HG03432 (cell line): ENCODE measurements around the gene RNF40.
"Not testable (repeated sequence)": the region's sequence is repeated elsewhere in the genome, so short reads cannot be mapped to it uniquely, and the experiment has no call there.

ENCODE experiments used
- ATAC-seq: cut with Tn5 transposase; IDR thresholded peaks from one replicate; pipeline ENCODE4 v1.9.1; 2021; ENCODE audit warnings: mild to moderate bottlenecking, moderate library complexity; ENCODE audit not compliant: unreplicated experiment

Gene RNF40

DNA sequence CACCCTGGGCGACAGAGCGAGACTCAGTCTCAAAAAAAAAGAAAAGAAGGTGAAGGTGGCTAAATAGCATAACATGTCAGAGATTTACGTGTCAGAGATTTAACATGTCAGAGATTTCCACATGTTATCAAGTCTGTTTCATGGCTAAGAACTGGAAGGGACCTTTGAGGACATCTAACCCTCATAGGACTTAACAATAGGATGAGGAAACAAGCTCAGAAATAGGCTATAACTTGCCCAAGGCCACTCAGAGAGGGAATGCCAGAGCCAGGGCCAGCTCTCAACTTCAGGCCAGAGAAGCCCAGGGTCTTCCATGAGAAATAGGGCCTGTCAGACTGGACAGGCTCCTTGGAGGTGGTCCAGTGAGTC is 51.7 kb downstream of the RNF40 start:
- no peak for ATAC-seq

DNA sequence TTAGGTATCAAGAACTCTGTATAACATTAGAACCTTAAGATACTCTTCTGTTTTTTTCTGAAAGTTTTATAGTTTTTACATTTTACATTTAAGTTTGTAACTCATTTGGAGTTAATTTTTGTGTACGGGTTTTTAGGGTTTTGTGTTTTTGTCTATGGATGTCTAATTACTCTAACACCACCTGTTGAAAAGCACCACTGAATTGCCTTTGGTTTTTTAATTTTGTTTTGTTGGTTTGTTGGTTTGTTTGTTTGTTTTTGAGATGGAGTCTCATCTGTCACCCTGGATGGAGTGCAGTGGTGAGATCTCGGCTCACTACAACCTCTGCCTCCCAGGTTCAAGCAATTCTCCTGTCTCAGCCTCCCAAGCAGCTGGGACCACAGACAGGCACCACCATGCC is 54.6 kb downstream of the RNF40 start:
- no peak for ATAC-seq

DNA sequence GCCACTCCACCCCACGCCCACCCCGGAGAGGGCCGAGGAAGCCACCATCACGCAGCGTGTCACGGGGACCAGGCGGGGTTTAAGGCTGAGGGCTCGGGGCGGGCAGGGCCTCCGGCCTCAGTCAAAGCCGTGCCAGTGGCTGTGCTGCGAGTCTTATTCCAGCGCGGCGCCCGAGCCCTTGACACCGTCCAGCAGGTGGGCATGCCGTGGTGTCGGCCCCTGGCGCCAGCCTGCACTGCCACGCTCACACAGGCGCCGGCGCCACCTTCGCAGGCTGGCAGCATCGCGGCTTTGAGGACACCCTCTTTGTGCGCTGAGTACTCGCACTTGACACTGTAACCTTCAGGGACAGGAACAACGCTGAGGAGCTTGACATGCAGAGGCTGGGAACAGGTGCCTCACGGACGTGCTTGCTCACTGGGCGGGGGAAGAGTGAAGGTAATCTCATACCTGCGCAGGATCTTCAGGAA is 58.9 kb downstream of the RNF40 start:
- no peak for ATAC-seq

GRCh38 chr16:30821441-30821840 is 59.3 kb downstream of the RNF40 start:
- ATAC-seq = not testable (repeated sequence)

DNA sequence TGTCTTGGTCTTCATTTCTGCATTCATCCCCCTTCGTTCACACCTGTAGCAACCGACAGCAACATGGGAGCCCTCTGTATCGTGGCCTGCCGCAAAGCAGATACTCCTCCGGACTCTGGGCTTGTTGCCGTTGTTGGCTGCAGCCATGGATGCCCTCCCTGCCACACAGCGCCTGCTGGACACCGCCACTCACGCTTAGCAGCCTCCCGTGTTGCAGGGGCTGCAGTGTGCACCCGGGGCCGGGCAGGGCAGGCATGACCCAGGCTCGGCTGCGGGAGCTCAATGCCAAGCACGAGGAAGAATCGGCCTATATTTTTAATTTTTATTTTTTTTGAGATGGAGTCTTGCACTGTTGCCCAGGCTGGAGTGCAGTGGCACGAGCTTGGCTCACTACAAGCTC is 59.8 kb downstream of the RNF40 start:
- ATAC-seq = no peak
